HG02840 (cell line): Measurements from ENCODE around the gene PCDH15.

Experiments
- ATAC-seq: cut with Tn5 transposase; IDR thresholded peaks from one replicate; pipeline ENCODE4 v1.9.1; 2021; ENCODE audit warnings: mild to moderate bottlenecking, moderate library complexity, moderate number of reproducible peaks; ENCODE audit not compliant: unreplicated experiment, low FRiP score

The PCDH15 gene

DNA sequence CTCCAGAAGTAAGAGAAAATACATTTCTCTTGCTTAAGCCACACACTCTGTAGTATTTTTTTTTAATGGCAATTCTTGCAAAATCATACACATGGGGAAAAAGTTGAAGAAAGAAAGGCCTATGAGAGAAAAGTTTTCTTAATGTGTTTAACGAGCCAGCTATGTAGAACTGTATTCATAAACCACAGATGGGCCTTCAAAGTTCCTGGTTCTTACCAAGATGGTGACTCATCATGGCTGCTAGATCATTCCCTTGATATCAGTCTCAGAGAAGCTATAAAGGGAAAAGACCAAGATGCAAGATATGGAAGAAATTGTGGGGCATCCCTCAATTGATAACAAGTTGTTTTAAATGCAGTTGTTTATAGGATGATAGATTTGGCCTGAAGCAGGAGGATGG is 1035.7 kb downstream of the PCDH15 start:
- ATAC-seq, result no peak

DNA sequence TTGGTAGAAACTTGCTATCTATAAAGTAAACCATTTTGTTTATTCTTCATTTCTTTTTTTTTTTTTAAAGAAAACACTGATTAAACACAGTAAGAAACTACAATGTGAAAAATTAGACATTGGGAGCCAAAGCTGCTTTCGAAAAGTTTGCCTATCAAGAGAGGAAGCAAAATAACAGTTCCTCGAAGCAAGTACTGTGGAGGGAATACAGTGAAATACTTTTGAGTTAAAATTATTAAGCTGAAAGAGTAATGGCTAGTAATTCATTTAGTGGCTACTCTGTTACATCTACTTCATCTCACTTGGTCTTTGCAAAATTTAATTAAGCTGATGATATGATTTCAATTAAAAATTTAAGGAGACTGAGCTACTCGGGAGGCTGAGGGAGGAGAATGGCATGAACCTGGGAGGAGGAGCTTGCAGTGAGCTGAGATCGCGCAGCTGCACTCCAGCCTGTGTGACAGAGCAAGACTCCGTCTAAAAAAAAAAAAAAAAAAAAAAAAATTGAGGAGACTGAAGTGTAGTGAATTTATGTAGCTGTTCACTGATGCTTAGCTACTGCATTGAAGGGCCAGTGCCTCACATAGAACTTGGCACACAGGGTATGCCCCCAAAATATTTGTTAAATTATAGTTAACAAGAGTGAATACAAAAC is 1046.3 kb downstream of the PCDH15 start:
- ATAC-seq, result no peak
